Activated CD4-positive, alpha-beta T cell treated with anti-CD3 and anti-CD28 coated beads for 36 hours (primary cell): ENCODE data around the gene SYTL2. TPM values are rescaled to one million over a fixed set of nuclear protein-coding genes. Genes with fewer than 3 reads are reported as not detected.
"Not testable (repeated sequence)": the region's sequence is repeated elsewhere in the genome, so short reads cannot be mapped to it uniquely, and the experiment has no call there.

Source experiments
- ATAC-seq: fragments of 200-7000 bp; cut with Tn5 transposase; one replicate; pipeline ENCODE4 v1.10.0; 2021; ENCODE audit warnings: mild to moderate bottlenecking, moderate library complexity
- CTCF ChIA-PET: fragments of 350-600 bp; sonication (Branson Sonifier 250); formaldehyde crosslinking; loops from one replicate; lab custom pipeline; 2021; ENCODE audit warnings: antibody characterized with exemption; lab: Charles Lee
- POLR2A ChIA-PET: fragments of 350-600 bp; sonication (Branson Sonifier 250); formaldehyde crosslinking; loops from one replicate; lab custom pipeline; 2021; ENCODE audit warnings: antibody characterized with exemption, inconsistent platforms; lab: Charles Lee
- DNase-seq: peaks from one replicate; pipeline ENCODE4 v3.0.0-alpha.2; 2020
- H3K27ac Mint-ChIP-seq: one replicate; pipeline ENCODE4 v1.8.0; 2021; ENCODE audit warnings: mixed read lengths
- H3K27me3 Mint-ChIP-seq: one replicate; pipeline ENCODE4 v1.8.0; 2021; ENCODE audit warnings: mixed read lengths
- H3K36me3 Mint-ChIP-seq: one replicate; pipeline ENCODE4 v1.8.0; 2021; ENCODE audit warnings: low read depth, mixed read lengths
- H3K4me1 Mint-ChIP-seq: one replicate; pipeline ENCODE4 v1.8.0; 2021; ENCODE audit warnings: mixed read lengths
- H3K4me3 Mint-ChIP-seq: one replicate; pipeline ENCODE4 v1.8.0; 2021; ENCODE audit warnings: mild to moderate bottlenecking, moderate library complexity, mixed read lengths
- H3K9me3 Mint-ChIP-seq: one replicate; pipeline ENCODE4 v1.8.0; 2021; ENCODE audit warnings: low read depth, mixed read lengths
- intact Hi-C, 2 experiments: fragments of 100-400 bp; cut with DNase I in 1 of 2; cut with micrococcal nuclease in 1 of 2; formaldehyde crosslinking; loops; one replicate each; pipeline versions ENCODE4 v1.14.2 to v1.15.1; 2022 to 2024; cut with DNase I, micrococcal nuclease
- total RNA-seq, 2 experiments: library from RNA; stranded (reverse); gene quantifications; one replicate each; pipeline ENCODE4 v1.2.3, GENCODE V29; 2021

The SYTL2 gene
- total RNA-seq, 2 experiments from 2014 or later, result 5.2 to 6.8 TPM

GRCh38 chr11:85847436-85847835 lies 36.5 kb upstream of the SYTL2 start:
- POLR2A ChIA-PET, result no interaction called here
- no peaks in the 10 kb centered on the region for H3K27me3 Mint-ChIP-seq
- H3K4me1 Mint-ChIP-seq, result peaks cover 12% of the 10 kb centered on the region
- intact Hi-C loops, result no loop called here
- no peak for ATAC-seq
- peaks cover 7% of the 10 kb centered on the region for H3K9me3 Mint-ChIP-seq
- CTCF ChIA-PET, result interaction anchor here (0.7 kb wide), 1 partner anchor 14 kb away, joined by 3 read pairs; no protein-coding TSS in a partner anchor
- no peak overlapping the region for H3K27ac Mint-ChIP-seq
- no peak overlapping the region for H3K4me3 Mint-ChIP-seq
- no peak for DNase-seq
- peaks cover 6% of the 10 kb centered on the region for H3K36me3 Mint-ChIP-seq

DNA sequence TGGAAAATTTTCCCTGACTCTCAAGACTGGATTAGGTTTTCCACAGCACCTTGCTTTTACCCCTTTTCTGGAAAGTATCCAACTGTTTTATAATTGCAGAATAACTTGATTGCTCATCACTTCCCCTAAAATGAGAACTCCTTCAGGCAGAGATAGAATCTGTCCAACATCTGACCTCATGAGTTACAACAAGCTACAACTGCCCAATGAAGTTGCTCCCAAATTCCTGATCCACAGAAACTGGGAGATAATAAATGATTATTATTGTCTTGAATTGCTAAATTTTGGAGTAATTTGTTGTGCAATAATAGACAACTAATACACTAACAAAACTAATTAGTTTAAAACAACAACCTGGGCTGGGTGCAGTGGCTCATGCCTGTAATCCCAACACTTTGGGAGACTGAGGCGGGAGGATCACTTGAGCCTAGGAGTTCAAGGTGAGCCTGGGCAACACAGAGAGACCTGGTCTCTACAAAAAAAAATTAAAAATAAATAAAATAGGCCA lies 34.2 kb upstream of the SYTL2 start:
- H3K4me3 Mint-ChIP-seq, result no peak overlapping the region
- peaks cover 7% of the 10 kb centered on the region for H3K9me3 Mint-ChIP-seq
- DNase-seq (no peak), ATAC-seq (no peak)
- H3K27ac Mint-ChIP-seq, result no peak overlapping the region
- H3K36me3 Mint-ChIP-seq, result peaks cover 2% of the 10 kb centered on the region
- ChIA-PET CTCF (interaction anchor here (0.6 to 1.5 kb wide), 2 partner anchors 10 to 14 kb away, joined by 3 to 6 read pairs; partner anchors contain the start of gene CCDC83), POLR2A (no interaction called here)
- peaks cover 15% of the 10 kb centered on the region for H3K4me1 Mint-ChIP-seq
- intact Hi-C loops, result no loop called here
- H3K27me3 Mint-ChIP-seq, result no peaks in the 10 kb centered on the region

GRCh38 chr11:85844439-85845123 lies 33.6 kb upstream of the SYTL2 start:
- ChIA-PET POLR2A (no interaction called here), CTCF (interaction anchor here (0.6 kb wide), 2 partner anchors 15 to 298 kb away, joined by 3 read pairs; no protein-coding TSS in a partner anchor)
- H3K27me3 Mint-ChIP-seq, result no peaks in the 10 kb centered on the region
- intact Hi-C loops, result no loop called here
- ATAC-seq (peak; percentile 87), DNase-seq (no peak)
- H3K9me3 Mint-ChIP-seq, result peaks cover 5% of the 10 kb centered on the region
- H3K27ac Mint-ChIP-seq, result no peak overlapping the region
- no peak overlapping the region for H3K4me3 Mint-ChIP-seq
- no peaks in the 10 kb centered on the region for H3K36me3 Mint-ChIP-seq
- H3K4me1 Mint-ChIP-seq, result peaks cover 15% of the 10 kb centered on the region

- no peaks in the 10 kb centered on the region for H3K36me3 Mint-ChIP-seq
- H3K9me3 Mint-ChIP-seq, result peaks cover 5% of the 10 kb centered on the region
- H3K4me3 Mint-ChIP-seq, result no peak overlapping the region
- POLR2A ChIA-PET, result no interaction called here
- H3K27me3 Mint-ChIP-seq, result no peaks in the 10 kb centered on the region
- H3K27ac Mint-ChIP-seq, result no peak overlapping the region
- no peak for DNase-seq
- ATAC-seq, result no peak
- intact Hi-C loops, result no loop called here
- peaks cover 15% of the 10 kb centered on the region for H3K4me1 Mint-ChIP-seq
- CTCF ChIA-PET, result no interaction called here
Observed at GRCh38 chr11:85843929-85844328, 33.0 kb upstream of the SYTL2 start.

- H3K36me3 Mint-ChIP-seq, intact Hi-C loops, H3K27me3 Mint-ChIP-seq, H3K9me3 Mint-ChIP-seq, H3K27ac Mint-ChIP-seq, H3K4me3 Mint-ChIP-seq, DNase-seq, POLR2A ChIA-PET, CTCF ChIA-PET, ATAC-seq: not testable (repeated sequence)
- H3K4me1 Mint-ChIP-seq, result peaks cover 15% of the 10 kb centered on the region
Observed at GRCh38 chr11:85840932-85841331, 30.0 kb upstream of the SYTL2 start.

GRCh38 chr11:85835729-85836128 lies 24.8 kb upstream of the SYTL2 start:
- Mint-ChIP-seq H3K27ac (no peak overlapping the region), H3K9me3 (peaks cover 3% of the 10 kb centered on the region), H3K36me3 (no peaks in the 10 kb centered on the region), H3K4me1 (peaks cover under 1% of the 10 kb centered on the region), H3K4me3 (no peak overlapping the region), H3K27me3 (no peaks in the 10 kb centered on the region)
- CTCF ChIA-PET, result no interaction called here
- intact Hi-C loops, result no loop called here
- ATAC-seq (no peak), DNase-seq (no peak)
- POLR2A ChIA-PET, result no interaction called here

DNA sequence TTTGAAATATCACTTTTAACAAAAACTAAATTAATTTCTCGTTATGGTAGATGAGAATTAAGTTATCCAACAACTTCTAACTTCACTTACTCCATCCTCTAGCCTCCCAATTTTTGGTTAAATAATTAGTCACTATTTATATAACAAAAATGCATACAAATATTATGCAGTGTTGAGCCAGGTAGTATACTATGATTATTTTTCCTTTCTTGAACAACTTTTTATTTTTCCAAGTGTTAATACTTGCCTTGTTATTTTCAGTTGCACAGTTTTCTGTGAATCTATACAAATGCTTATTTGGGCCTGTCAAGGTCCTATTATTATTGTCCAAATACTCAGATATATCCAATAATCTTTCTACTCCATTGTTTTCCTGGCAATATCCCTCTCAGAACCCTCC lies 24.3 kb upstream of the SYTL2 start:
- ATAC-seq (no peak), DNase-seq (no peak)
- ChIA-PET POLR2A (no interaction called here), CTCF (interaction anchor here (1.5 kb wide), 1 partner anchor 20 kb away, joined by 5 read pairs; the partner anchor contains the start of gene CCDC83)
- Mint-ChIP-seq H3K4me3 (no peak overlapping the region), H3K27me3 (no peaks in the 10 kb centered on the region), H3K36me3 (no peaks in the 10 kb centered on the region), H3K4me1 (no peaks in the 10 kb centered on the region), H3K9me3 (peaks cover 3% of the 10 kb centered on the region), H3K27ac (no peak overlapping the region)
- intact Hi-C loops, result no loop called here

- no peak for DNase-seq
- Mint-ChIP-seq H3K9me3 (peaks cover 3% of the 10 kb centered on the region), H3K36me3 (no peaks in the 10 kb centered on the region), H3K27ac (no peak overlapping the region), H3K27me3 (no peaks in the 10 kb centered on the region), H3K4me3 (no peak overlapping the region), H3K4me1 (peaks cover 22% of the 10 kb centered on the region)
- CTCF ChIA-PET, result interaction anchor here (0.6 kb wide), 1 partner anchor 23 kb away, joined by 3 read pairs; no protein-coding TSS in a partner anchor
- POLR2A ChIA-PET, result no interaction called here
- intact Hi-C loops, result no loop called here
- no peak for ATAC-seq
Observed at GRCh38 chr11:85831050-85831449, 20.1 kb upstream of the SYTL2 start.

DNA sequence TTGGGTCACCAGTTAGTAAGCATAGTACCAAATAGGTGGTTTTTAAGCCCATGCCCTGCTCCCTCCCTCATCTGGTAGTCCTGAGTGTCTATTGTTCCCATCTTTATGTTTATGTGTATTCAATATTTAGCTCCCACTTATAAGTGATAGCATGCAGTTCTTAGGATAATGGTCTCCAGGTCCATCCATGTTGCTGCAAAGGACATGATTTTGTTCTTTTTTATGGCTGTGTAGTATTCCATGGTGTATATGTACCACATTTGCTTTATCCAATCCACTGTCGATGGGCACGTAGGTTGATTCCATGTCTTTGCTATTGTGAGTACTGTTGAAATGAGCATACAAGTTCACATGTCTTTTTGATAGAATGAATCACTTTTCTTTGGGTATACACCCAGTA lies 18.2 kb upstream of the SYTL2 start:
- Mint-ChIP-seq H3K4me3 (no peak overlapping the region), H3K4me1 (peaks cover 39% of the 10 kb centered on the region), H3K36me3 (no peaks in the 10 kb centered on the region), H3K9me3 (no peaks in the 10 kb centered on the region), H3K27me3 (no peaks in the 10 kb centered on the region), H3K27ac (no peak overlapping the region)
- ChIA-PET POLR2A (interaction anchor here (0.6 kb wide), 1 partner anchor 389 kb away, joined by 3 read pairs; no protein-coding TSS in a partner anchor), CTCF (interaction anchor here (1.2 to 1.5 kb wide), 2 partner anchors 15 to 22 kb away, joined by 3 to 4 read pairs; no protein-coding TSS in a partner anchor)
- ATAC-seq, result no peak
- DNase-seq, result no peak
- intact Hi-C loops, result loop anchor here (5.0 to 10.0 kb wide), 3 partner anchors 132 to 234 kb away; partner anchors contain the start of gene CREBZF (in 1 of the 2)

DNA sequence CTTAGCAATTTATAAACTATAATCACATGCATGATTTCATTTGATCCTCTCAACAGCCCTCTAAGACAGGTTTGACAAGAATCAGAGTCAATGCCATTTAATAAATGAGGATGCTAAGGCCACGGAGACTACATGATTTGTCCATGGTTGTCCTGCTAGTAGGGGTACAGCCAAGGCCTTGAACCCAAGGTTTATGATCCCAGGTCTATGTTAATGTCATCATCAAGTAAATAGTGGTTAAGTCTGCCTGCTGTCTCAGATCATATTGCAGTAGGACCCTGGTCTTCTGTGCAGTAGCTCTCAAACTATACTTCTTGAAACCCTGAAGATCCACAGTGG lies 17.7 kb upstream of the SYTL2 start:
- intact Hi-C loops, result loop anchor here (5.0 to 10.0 kb wide), 3 partner anchors 131 to 234 kb away; partner anchors contain the start of gene CREBZF (in 1 of the 2)
- Mint-ChIP-seq H3K27me3 (no peaks in the 10 kb centered on the region), H3K27ac (no peak overlapping the region), H3K4me3 (no peak overlapping the region), H3K4me1 (peaks cover 44% of the 10 kb centered on the region), H3K9me3 (no peaks in the 10 kb centered on the region), H3K36me3 (no peaks in the 10 kb centered on the region)
- DNase-seq, result no peak
- no peak for ATAC-seq
- ChIA-PET CTCF (interaction anchor here (0.6 to 1.6 kb wide), 3 partner anchors 14 to 319 kb away, joined by 3 to 4 read pairs (median 4); no protein-coding TSS in a partner anchor), POLR2A (no interaction called here)

DNA sequence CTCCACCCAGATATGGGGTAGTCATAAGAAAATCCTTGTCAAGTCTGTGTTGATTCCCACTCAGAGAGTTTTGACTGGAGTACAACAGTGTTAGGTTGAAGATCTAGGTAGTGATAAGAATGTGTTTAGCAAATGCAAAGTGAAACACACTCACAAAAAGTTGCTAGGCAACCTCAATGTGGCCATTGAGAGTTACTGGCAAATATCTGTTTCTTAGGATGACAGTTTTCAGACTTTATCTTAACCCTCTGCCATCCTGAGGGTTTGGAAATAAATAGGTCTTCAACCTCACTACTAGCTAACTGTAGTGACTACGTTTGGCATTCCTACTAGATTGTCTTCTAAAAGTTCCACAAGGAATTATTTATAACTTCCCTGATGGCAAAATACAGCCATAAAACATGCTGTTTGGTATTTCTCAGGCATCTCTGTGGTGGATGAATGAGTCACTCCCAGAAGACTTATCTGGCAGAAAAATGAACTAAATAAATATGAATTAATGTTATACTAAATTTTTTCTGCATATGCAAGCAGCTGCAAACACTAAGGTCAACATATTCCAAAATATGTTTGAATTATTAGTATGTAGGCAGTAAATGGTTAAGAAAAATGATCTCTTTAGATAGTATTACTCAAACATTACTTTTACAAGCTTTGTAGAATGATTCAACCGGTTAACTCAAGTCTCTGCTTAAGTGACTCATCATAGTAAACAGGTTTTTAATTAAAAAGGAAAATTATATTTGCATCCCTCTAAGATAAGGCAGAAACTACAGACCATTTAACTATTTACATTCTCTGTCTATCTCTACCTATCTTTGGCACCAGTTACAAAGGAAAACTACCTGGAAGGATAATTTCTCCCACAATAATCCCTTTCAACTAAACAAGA lies 17.1 kb upstream of the SYTL2 start:
- intact Hi-C loops, result loop anchor here (1.0 to 10.0 kb wide), 6 partner anchors 26 to 233 kb away; partner anchors contain the start of genes CREBZF (in 1 of the 2) and TMEM126B (in 1 of the 2)

More for the DNA sequence above, 17.1 kb upstream of the SYTL2 start:
- Mint-ChIP-seq H3K9me3 (no peaks in the 10 kb centered on the region), H3K27ac (peak overlapping the region; percentile 87), H3K36me3 (no peaks in the 10 kb centered on the region), H3K27me3 (no peaks in the 10 kb centered on the region), H3K4me3 (no peak overlapping the region), H3K4me1 (peaks cover 49% of the 10 kb centered on the region)
- CTCF ChIA-PET, result interaction anchor here (0.5 to 1.6 kb wide), 6 partner anchors 13 to 478 kb away, joined by 3 to 6 read pairs (median 4); partner anchors contain the start of gene CCDC83
- ATAC-seq (peak; percentile 59), DNase-seq (peak; percentile 44)
- POLR2A ChIA-PET, result interaction anchor here (0.6 to 0.7 kb wide), 2 partner anchors 121 to 459 kb away, joined by 3 to 4 read pairs; no protein-coding TSS in a partner anchor
